GM18858 (cell line): Measurements from ENCODE around the gene TGM5.
"Not testable (repeated sequence)": the region's sequence is repeated elsewhere in the genome, so short reads cannot be mapped to it uniquely, and the experiment has no call there.

Source experiments
- ATAC-seq: cut with Tn5 transposase; IDR thresholded peaks from one replicate; pipeline ENCODE4 v1.9.1; 2021; ENCODE audit not compliant: unreplicated experiment

Gene TGM5

GRCh38 chr15:43198992-43199391 is 67.7 kb downstream of the TGM5 start:
- no peak for ATAC-seq

GRCh38 chr15:43198556-43198955 is 68.2 kb downstream of the TGM5 start:
- not testable (repeated sequence) for ATAC-seq

GRCh38 chr15:43197773-43198172 is 69.0 kb downstream of the TGM5 start:
- not testable (repeated sequence) for ATAC-seq

- no peak for ATAC-seq
Observed at GRCh38 chr15:43196760-43197548, 69.8 kb downstream of the TGM5 start.

GRCh38 chr15:43194795-43195194 is 71.9 kb downstream of the TGM5 start:
- no peak for ATAC-seq

- ATAC-seq = no peak
Observed at GRCh38 chr15:43193710-43194109, 73.0 kb downstream of the TGM5 start.

GRCh38 chr15:43190178-43190577 is 76.5 kb downstream of the TGM5 start:
- ATAC-seq = no peak

- ATAC-seq = no peak
Observed at GRCh38 chr15:43189296-43189695, 77.4 kb downstream of the TGM5 start.

GRCh38 chr15:43187544-43188155 is 79.1 kb downstream of the TGM5 start:
- no peak for ATAC-seq

- ATAC-seq = no peak
Observed at GRCh38 chr15:43186003-43186353, 80.8 kb downstream of the TGM5 start.

- ATAC-seq = peak; percentile 63
Observed at GRCh38 chr15:43185157-43186002, 81.3 kb downstream of the TGM5 start, which contains the start of gene CCNDBP1. TSS of gene CCNDBP1 (plus strand) at chr15:43185403. CDS start at chr15:43185499, 96 bp downstream.

GRCh38 chr15:43184407-43185124 is 82.2 kb downstream of the TGM5 start:
- no peak for ATAC-seq

GRCh38 chr15:43183270-43183669 is 83.5 kb downstream of the TGM5 start:
- ATAC-seq = no peak
